Ureter (tissue), 1 donor: Measurements from ENCODE around the gene REG3G. TPM values are rescaled to one million over a fixed set of nuclear protein-coding genes. Genes with fewer than 3 reads are reported as not detected.

Source experiments
- DNase-seq: peaks from one replicate; pipeline ENCODE4 v3.0.0-alpha.2; 2020; ENCODE audit warnings: low spot score
- total RNA-seq: library from RNA; stranded (reverse); gene quantifications from one replicate; pipeline ENCODE4 v1.2.4, GENCODE V29; 2023
- donor health status: DM: yes; HTN: yes; CAD: no.

REG3G gene
- not detected for total RNA-seq

DNA sequence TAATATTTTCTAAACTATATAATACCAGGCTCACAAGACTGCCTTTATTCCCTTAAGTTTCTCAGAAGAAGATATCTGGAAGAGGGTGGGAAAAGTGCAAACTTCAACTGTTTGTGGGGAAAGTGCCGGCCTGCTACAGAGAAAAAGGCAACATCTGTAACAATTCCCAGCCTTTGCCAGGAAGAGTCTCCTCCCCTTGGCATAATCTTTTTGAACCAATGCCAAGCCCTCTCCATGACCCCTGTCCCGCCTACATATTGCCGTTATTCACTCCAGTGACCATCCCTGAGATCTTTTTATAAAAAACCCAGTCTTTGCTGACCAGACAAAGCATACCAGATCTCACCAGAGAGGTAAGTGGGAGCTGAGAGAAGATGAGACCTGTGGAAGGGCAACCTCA, at the start of gene REG3G:
REG3G (plus strand) TSS at position 282 of the 400 bp plus-strand sequence. CDS start 392 bp downstream, outside the sequence.
- no peak for DNase-seq

DNA sequence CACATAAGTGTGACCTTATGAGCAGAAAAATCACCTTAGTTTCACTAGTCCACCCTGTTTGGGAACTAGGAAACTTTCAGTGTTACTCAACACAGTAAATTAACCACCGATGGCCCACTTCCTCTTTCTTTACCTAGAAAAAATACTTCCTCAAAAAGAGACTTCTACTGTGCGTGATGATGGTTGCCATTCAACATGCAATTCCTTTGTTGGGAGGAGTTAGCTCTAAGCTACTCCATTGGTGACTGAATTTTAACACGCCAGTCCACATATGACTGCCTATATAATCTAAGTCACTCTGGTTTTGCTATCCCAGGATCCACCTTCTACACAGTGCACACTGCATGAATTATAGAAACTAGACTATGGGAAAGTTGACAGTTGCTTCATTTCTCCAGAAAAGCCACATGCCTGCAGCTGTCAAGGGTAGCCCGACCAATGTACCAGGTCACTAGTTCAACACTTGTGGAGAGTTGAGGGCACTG, 47.8 kb upstream of the REG3G start:
- DNase-seq: no peak

GRCh38 chr2:78978340-78978739, 47.2 kb upstream of the REG3G start:
- no peak for DNase-seq

DNA sequence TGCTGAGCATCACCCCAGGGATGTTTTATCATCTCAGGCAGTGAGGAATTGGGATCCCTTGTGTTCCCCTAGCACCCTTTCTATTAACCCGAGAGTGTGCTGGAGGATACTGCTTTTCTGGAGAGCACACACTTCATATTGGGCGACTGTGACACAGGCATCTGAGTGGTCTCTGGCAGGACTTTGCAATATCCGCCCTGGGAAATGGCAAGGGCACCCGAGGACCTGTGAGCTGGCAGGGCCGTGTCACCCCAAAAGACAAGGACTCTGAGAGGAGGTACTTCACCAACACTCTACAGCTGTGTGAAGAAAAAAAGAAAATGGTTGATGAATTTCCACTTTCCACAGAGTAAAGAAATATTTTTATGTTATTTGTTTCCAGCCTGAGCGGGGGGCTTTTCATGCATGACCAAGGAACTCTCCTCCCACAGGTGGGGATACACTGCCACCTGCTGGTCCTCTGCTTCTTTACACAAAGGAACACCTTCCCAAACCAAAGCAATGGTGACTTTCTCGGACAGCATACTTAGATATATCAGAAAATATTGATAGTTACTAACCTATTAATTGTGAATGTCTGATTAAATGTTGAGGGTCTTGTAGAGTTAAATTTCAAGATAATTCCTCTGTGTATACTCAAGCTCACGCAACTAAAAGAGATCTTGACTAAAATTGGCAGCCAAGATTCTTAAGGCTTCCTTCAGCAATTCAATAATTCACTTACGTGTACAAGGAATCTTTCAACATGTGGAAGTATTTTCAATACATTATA, 45.9 kb upstream of the REG3G start:
- no peak for DNase-seq

DNA sequence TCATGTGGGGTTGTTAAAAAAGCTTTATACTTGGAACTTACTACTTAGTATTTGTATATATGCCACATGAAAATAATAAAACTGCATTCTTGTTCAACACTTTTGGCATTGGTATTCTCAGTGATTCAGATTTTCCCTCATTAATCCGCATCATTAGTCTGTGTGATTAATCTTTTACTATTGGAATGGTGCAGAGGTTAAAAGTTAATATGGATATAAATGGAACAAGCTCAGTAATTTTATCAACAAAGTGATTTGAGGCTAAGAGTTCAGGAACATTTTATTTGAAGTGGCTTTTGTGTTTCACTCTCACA, 45.4 kb upstream of the REG3G start:
- DNase-seq: no peak

- no peak for DNase-seq
These were observed 44.6 kb upstream of the REG3G start for GRCh38 chr2:78980871-78981270.

DNA sequence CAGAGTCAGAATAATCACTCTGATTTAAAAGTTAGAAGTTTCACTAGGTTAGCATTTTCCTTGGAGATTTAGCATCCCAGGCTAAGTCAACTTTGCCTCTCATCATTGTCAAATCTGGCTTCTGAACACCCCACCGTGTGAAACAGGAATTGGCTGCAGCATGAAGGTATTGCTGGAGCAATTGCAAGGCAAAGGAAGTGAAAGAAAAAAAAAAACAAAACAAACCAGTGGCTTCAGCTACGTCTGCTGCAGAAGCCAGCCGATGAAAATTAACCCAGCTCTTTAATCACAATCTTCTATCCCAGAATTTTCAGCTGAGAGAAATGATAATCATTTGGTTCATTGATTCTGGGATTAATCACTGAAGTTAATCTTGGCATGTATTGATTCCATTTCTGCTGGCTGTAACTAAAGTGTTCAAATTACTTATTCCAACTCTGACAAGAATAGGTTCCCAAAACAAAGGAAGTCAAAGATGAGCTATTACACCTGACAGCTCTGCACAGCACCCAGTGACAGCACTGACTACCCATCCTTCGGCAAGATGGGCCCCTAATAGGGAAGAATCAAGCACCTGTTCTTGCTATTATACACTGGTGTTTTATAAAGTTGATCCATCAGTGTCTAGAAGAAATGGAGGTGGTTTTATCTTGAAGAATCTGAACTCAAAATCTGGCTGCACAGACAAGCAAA, 42.7 kb upstream of the REG3G start:
- DNase-seq: no peak

DNA sequence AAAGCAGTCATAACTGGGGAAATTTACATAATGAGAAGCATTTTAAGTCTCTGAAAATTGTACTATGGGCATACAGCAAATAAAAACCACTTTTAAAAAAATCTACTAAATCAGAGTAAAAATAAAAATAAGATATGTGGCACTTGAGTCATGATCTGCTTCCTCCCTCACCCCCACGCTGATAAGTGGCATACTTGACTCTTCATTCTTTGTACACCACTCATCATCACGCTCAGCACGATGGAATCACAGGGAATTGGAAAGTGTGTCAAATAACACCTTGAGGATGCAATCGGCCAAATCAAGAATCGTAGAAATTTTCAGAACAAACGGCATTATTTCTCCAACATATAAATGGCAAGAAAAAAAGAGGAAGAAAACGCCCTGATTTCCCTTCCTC, 41.1 kb upstream of the REG3G start:
- no peak for DNase-seq

- no peak for DNase-seq
These were observed 39.9 kb upstream of the REG3G start for GRCh38 chr2:78985558-78985957.

- DNase-seq: no peak
These were observed 36.5 kb upstream of the REG3G start for GRCh38 chr2:78989051-78989450.

- DNase-seq: no peak
These were observed 33.1 kb upstream of the REG3G start for GRCh38 chr2:78992451-78992806.

DNA sequence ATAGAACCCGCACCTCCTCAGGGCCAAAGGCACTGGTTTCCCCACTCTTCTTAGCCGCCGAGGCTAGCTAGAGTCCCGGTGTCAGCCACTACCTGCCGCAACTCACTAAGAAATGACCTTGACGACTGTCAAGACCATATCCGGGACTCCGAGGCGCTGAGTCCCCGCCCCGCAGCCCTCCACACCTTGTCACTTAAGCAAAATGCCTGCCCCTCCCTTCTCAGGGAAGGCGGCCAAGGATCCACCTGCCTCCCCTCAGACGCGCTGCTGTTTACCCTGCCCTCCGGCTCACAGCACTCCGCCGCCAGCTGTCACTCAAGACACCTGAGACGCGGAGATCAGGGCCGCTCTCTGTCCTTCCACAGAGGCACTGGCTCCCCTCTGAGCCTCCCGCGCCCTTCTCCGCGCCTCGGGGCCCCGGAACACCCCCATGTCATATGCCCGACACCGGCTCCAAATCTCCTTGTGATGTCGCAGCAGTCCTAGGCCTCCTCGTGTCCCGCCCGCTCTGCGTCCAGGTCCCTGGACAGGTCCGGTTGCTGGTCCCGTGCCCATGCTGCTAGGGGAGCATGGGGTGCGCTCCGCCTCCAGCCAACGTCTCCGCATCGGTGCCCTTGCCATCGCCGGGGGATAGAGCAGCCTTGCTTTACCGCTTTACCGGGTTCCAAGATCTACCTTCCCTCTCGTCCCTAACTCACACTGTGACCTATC, 32.5 kb upstream of the REG3G start:
- DNase-seq: no peak

DNA sequence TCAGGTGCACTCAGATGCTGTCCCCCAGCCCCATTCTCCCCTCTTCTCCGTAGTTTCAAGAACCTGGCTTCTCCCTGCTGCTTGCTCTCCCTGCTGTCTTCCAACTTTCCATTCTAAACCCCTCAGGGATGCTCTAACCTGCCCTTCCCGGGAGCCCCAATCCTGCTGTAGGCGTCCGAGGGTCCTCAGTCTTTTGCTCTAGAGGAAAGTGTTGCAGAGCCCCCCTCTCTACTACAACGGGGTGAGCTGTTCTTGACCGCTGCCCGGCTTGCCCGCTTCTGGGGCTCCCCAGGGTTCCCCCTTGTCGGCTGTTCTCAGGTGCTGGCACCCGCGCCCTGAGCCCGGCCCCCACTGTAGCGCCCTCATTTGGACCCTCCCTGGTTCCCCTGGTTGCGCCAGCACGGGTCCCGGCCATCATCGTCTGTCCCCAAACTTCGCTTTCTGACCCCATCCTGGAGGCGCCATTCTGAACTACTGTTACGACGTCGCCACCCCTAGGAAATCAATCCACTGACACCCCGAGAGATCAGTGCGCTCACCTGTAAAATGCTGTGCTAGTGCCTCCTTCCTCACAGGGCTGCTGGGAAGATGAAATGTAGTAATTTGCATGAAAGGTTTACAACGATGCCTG, 31.9 kb upstream of the REG3G start:
- DNase-seq: no peak

- DNase-seq: no peak
These were observed 30.7 kb upstream of the REG3G start for GRCh38 chr2:78994789-78995188.

DNA sequence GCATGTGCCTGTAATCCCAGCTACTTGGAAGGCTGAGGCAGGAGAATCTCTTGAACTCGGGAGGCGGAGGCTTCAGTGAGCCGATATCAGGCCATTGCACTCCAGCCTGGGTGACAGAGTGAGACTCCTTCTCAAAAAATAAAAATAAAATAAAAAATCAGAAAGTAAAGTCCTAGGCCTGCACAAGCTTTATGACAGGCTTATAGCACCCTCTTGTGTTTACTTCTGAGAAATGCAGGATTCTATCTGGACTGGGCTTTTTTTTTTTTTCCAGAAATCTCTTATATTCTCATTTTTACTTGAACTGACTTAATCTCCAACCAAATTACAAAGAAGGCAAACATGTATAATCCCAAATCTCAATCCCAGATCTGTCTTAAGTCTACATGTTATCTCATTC, 26.1 kb upstream of the REG3G start:
- no peak for DNase-seq

GRCh38 chr2:79000008-79000576, 25.4 kb upstream of the REG3G start:
- no peak for DNase-seq

GRCh38 chr2:79001285-79001684, 24.2 kb upstream of the REG3G start:
- DNase-seq: no peak

- DNase-seq: no peak
These were observed 20.8 kb upstream of the REG3G start for GRCh38 chr2:79004680-79005079.

DNA sequence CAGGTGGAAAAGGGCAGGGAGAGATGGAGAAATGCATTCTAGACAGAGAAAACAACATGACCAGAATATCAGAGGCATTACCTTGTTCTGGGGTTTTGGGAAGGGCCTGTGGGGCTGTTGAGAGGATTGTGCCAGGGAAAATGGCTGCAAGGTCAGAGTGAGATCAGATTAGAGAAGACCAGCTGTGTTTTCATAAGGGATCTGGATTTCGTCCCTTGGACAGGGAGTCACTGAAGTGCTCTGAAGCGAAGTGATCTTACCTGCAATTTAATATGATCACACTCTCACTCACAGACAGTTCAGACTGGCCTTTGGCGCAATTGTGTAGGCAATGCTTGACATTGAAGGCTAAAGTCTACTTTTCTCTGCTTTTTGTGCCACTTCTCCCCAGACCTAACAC, 20.3 kb upstream of the REG3G start:
- DNase-seq: no peak

DNA sequence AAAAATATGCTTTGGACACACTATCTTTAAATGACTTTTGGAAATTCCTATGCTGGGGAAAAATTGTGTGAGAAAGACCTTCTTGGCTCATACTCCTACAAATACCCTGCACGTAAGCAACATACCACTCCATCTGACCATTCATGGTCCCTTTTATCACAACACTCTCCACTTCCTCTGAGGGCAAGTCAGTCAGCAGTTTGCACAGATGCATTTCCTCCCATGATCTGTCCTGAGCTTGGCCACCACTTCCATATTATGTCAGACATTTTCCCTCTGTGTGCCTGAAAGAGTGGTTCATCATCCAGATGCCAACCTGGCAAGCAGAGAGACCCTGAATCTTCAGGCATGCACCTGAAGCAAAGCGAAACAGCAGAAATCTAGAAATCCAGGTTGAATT, 16.1 kb upstream of the REG3G start:
- DNase-seq: no peak

- DNase-seq: no peak
These were observed 14.0 kb upstream of the REG3G start for GRCh38 chr2:79011496-79011895.

GRCh38 chr2:79013629-79014028, 11.9 kb upstream of the REG3G start:
- DNase-seq: no peak
